IMR-90 (cell line): ENCODE measurements around the gene MMP2. TPM values are rescaled to one million over a fixed set of nuclear protein-coding genes. Genes with fewer than 3 reads are reported as not detected.
A peak's percentile ranks its signal among the peaks of the same experiment; 100 is the strongest.

Experiments used
- ATAC-seq: fragments of 200-7000 bp; cut with Tn5 transposase; 2 replicates; pipeline ENCODE4 v1.9.1; 2020; ENCODE audit warnings: low read depth, mild to moderate bottlenecking, moderate library complexity
- BruUV-seq: library from RNA; stranded (reverse); fragments of 400-500 nt; replicated peaks from 2 replicates; lab custom pipeline; 2021; lab: Mats Ljungman, UMichigan
- CTCF ChIA-PET: fragments of 300-600 bp; formaldehyde crosslinking; extraction: SDS; loops from one replicate; lab custom pipeline; 2021; ENCODE audit warnings: antibody characterized with exemption; lab: Yijun Ruan, JAX
- POLR2A ChIA-PET: fragments of 300-600 bp; sonication (Branson Sonifier 250); formaldehyde crosslinking; loops from one replicate; lab custom pipeline; 2022; ENCODE audit warnings: antibody characterized with exemption; ENCODE audit not compliant: unreplicated experiment; lab: Charles Lee
- DNase-seq: peaks from one replicate; pipeline ENCODE4 v3.0.0; 2013
- H2AFZ ChIP-seq: replicated peaks from 2 replicates; pipeline ENCODE3; 2013; ENCODE audit warnings: low read length, mild to moderate bottlenecking; ENCODE audit not compliant: poor library complexity
- H2AK5ac ChIP-seq: 2 replicates; pipeline ENCODE4 v1.6.1; 2013; ENCODE audit warnings: low read depth, low read length, inconsistent platforms
- H2AK9ac ChIP-seq: replicated peaks from 2 replicates; pipeline ENCODE3; 2013; ENCODE audit warnings: mild to moderate bottlenecking, low read depth, low read length, moderate library complexity; ENCODE audit not compliant: poor library complexity
- H2BK120ac ChIP-seq: 2 replicates; pipeline ENCODE4 v1.6.1; 2013; ENCODE audit warnings: low read depth, low read length, inconsistent platforms
- H2BK15ac ChIP-seq: 3 replicates; pipeline ENCODE4 v1.6.1; 2013; ENCODE audit warnings: low read depth, low read length, inconsistent platforms
- H2BK20ac ChIP-seq: 2 replicates; pipeline ENCODE4 v1.6.1; 2013; ENCODE audit warnings: low read depth, mild to moderate bottlenecking, inconsistent platforms, low read length, moderate library complexity
- H2BK5ac ChIP-seq: 2 replicates; pipeline ENCODE4 v1.6.1; 2013; ENCODE audit warnings: mild to moderate bottlenecking, low read depth, low read length, inconsistent platforms; ENCODE audit not compliant: poor library complexity, severe bottlenecking
- H3K14ac ChIP-seq: replicated peaks from 2 replicates; pipeline ENCODE4 v1.6.1; 2013; ENCODE audit warnings: low read depth, low read length, inconsistent platforms
- H3K18ac ChIP-seq: 2 replicates; pipeline ENCODE4 v1.6.1; 2013; ENCODE audit warnings: low read depth, low read length, control low read depth
- H3K23ac ChIP-seq: 2 replicates; pipeline ENCODE4 v1.6.1; 2013; ENCODE audit warnings: low read depth, low read length, inconsistent platforms
- H3K27ac ChIP-seq: 2 replicates; pipeline ENCODE4 v1.5.1; 2013; ENCODE audit warnings: mild to moderate bottlenecking, control low read depth, low read length; ENCODE audit not compliant: insufficient read depth
- H3K27me3 ChIP-seq: 2 replicates; pipeline ENCODE4 v1.6.1; 2013; ENCODE audit warnings: low read length; ENCODE audit not compliant: control insufficient read depth, insufficient read depth
- H3K36me3 ChIP-seq: 2 replicates; pipeline ENCODE4 v1.6.1; 2013; ENCODE audit warnings: low read length, mixed read lengths; ENCODE audit not compliant: control insufficient read depth, insufficient read depth
- H3K4ac ChIP-seq: 2 replicates; pipeline ENCODE4 v1.6.1; 2013; ENCODE audit warnings: low read depth, low read length, inconsistent platforms
- H3K4me1 ChIP-seq: 2 replicates; pipeline ENCODE4 v1.6.1; 2013; ENCODE audit warnings: low read length, mixed read lengths; ENCODE audit not compliant: control insufficient read depth, insufficient read depth
- H3K4me2 ChIP-seq: 2 replicates; pipeline ENCODE4 v1.6.1; 2013; ENCODE audit warnings: low read depth, mild to moderate bottlenecking, control low read depth, low read length, moderate library complexity
- H3K4me3 ChIP-seq: 2 replicates; pipeline ENCODE4 v1.5.1; 2013; ENCODE audit warnings: low read depth, mild to moderate bottlenecking, control low read depth, low read length, moderate library complexity; ENCODE audit not compliant: insufficient read depth
- H3K56ac ChIP-seq: 2 replicates; pipeline ENCODE4 v1.6.1; 2013; ENCODE audit warnings: low read length, inconsistent platforms; ENCODE audit not compliant: insufficient read depth; ENCODE audit errors: extremely low read depth
- H3K79me1 ChIP-seq, 2 experiments: 2 replicates each; pipeline ENCODE4 v1.6.1; 2013; ENCODE audit warnings: low read length in 2 of 2, inconsistent platforms in 1 of 2, low read depth in 1 of 2
- H3K9ac ChIP-seq: 2 replicates; pipeline ENCODE4 v1.6.1; 2013; ENCODE audit warnings: low read depth, low read length, control low read depth
- H3K9me1 ChIP-seq: 2 replicates; pipeline ENCODE4 v1.6.1; 2013; ENCODE audit warnings: low read length, inconsistent platforms; ENCODE audit not compliant: insufficient read depth
- H3K9me3 ChIP-seq: 2 replicates; pipeline ENCODE4 v1.6.1; 2013; ENCODE audit warnings: low read length; ENCODE audit not compliant: control insufficient read depth, insufficient read depth
- H4K20me1 ChIP-seq: 2 replicates; pipeline ENCODE4 v1.6.1; 2013; ENCODE audit warnings: low read length, inconsistent platforms; ENCODE audit not compliant: insufficient read depth
- H4K5ac ChIP-seq: 2 replicates; pipeline ENCODE4 v1.6.1; 2013; ENCODE audit warnings: mild to moderate bottlenecking, low read depth, low read length, control low read depth
- H4K8ac ChIP-seq, 2 experiments: 2 replicates each; pipeline ENCODE4 v1.6.1; 2013; ENCODE audit warnings: low read depth in 2 of 2, low read length in 2 of 2, control low read depth in 1 of 2, inconsistent platforms in 1 of 2
- H4K91ac ChIP-seq: 2 replicates; pipeline ENCODE4 v1.6.1; 2013; ENCODE audit warnings: low read depth, low read length, inconsistent platforms; ENCODE audit not compliant: insufficient read depth
- BHLHE40 ChIP-seq: fragments of 150-350 bp; IDR thresholded peaks from 2 replicates; pipeline ENCODE4 v1.6.1; 2016; ENCODE audit warnings: mild to moderate bottlenecking, low read depth, low read length
- CHD1 ChIP-seq: IDR thresholded peaks from 2 replicates; pipeline ENCODE4 v1.6.1; 2012; ENCODE audit warnings: low read depth, low read length, improper control_type of control experiment
- FOS ChIP-seq: fragments of 150-350 bp; IDR thresholded peaks from 2 replicates; pipeline ENCODE4 v1.6.1; 2016; ENCODE audit warnings: low read depth, low read length
- MAFK ChIP-seq: IDR thresholded peaks from 2 replicates; pipeline ENCODE4 v1.6.1; 2012; ENCODE audit warnings: low read depth, low read length, improper control_type of control experiment
- MAZ ChIP-seq: IDR thresholded peaks from 2 replicates; pipeline ENCODE4 v1.6.1; 2012; ENCODE audit warnings: low read depth, mild to moderate bottlenecking, low read length, improper control_type of control experiment, moderate library complexity, borderline replicate concordance
- MXI1 ChIP-seq: IDR thresholded peaks from 2 replicates; pipeline ENCODE4 v1.6.1; 2012; ENCODE audit warnings: low read depth, mild to moderate bottlenecking, low read length, moderate library complexity, borderline replicate concordance
- NFE2L2 ChIP-seq: fragments of 150-350 bp; IDR thresholded peaks from 2 replicates; pipeline ENCODE4 v1.6.1; 2016; ENCODE audit warnings: low read depth, mild to moderate bottlenecking, low read length
- POLR2A ChIP-seq: IDR thresholded peaks from 2 replicates; pipeline ENCODE4 v1.6.1; 2012; ENCODE audit warnings: mild to moderate bottlenecking, low read depth, low read length
- RAD21 ChIP-seq: IDR thresholded peaks from 2 replicates; pipeline ENCODE4 v1.6.1; 2012; ENCODE audit warnings: low read length, improper control_type of control experiment
- RFX5 ChIP-seq: IDR thresholded peaks from 2 replicates; pipeline ENCODE4 v1.8.0; 2012; ENCODE audit warnings: low read depth, mild to moderate bottlenecking, low read length, moderate library complexity
- WGBS, 2 experiments: methylation state at CpG; one replicate each; pipeline versions ENCODE4 v1.1.5 to v1.1.7; 2013; ENCODE audit warnings: missing lambda C conversion rate in 2 of 2; ENCODE audit not compliant: insufficient read length in 1 of 2; ENCODE audit errors: extremely low coverage in 2 of 2; 5-methylcytosine and 5-hydroxymethylcytosine counted together
- dilution Hi-C: fragments of 300-500 bp; cut with HindIII; formaldehyde crosslinking; loops from one replicate; pipeline ENCODE4 v1.14.3; 2018; ENCODE audit warnings: low sequenced_read_pairs; ENCODE audit not compliant: unreplicated experiment
- in situ Hi-C: fragments of 300-500 bp; cut with MboI; formaldehyde crosslinking; loops from 3 replicates; pipeline ENCODE4 v1.14.3; 2019; ENCODE audit warnings: low sequenced_read_pairs, inconsistent platforms, mixed read lengths
- intact Hi-C: fragments of 100-400 bp; cut with micrococcal nuclease; formaldehyde crosslinking; loops from 2 replicates; pipeline ENCODE4 v1.10.0; 2022
- polyA plus RNA-seq, 3 experiments: library from polyadenylated mRNA; depleted of rRNA; stranded (reverse); fragments of >200 nt; gene quantifications; 2 replicates each; pipeline ENCODE4 v1.2.3, GENCODE V29; 2012; ENCODE audit warnings: low replicate concordance in 1 of 3
- total RNA-seq: library from RNA; depleted of rRNA; stranded (reverse); fragments of >200 nt; gene quantifications from 2 replicates; pipeline ENCODE4 v1.2.3, GENCODE V29; 2012
- TF ChIP-seq, protein P1 (sequence below): conservative IDR thresholded peaks from 2 replicates; pipeline ENCODE4 v1.5.1; 2012; ENCODE audit warnings: mild to moderate bottlenecking, low read depth, low read length, improper control_type of control experiment

Gene MMP2
- total and polyA plus RNA-seq, 2 of the 4 experiments (the other 2 are of a cell fraction) = 240 to 574 TPM

GRCh38 chr16:55499281-55499680, 20.3 kb downstream of the MMP2 start:
- Histone ChIP-seq H3K9me3 (no peaks in the 10 kb centered on the region), H3K18ac (peak overlapping the region; percentile 15; the same call in 1 of the 2 replicates), H3K14ac (peak overlapping the region; percentile 50; the same call in 1 of the 2 replicates), H3K27me3 (no peaks in the 10 kb centered on the region), H3K9ac (0 out of 2 replicates have a peak overlapping the region, but pooled peaks have one; percentile 30), H3K36me3 (peaks cover 54% of the 10 kb centered on the region), H3K4me2 (no peak overlapping the region), H2AK5ac (peak overlapping the region; percentile 84), H4K91ac (peak overlapping the region; percentile 55), H4K8ac (peak overlapping the region in 1 of 2 experiments; percentile 35; a peak in 2 of 4 replicates), H3K4me1 (peaks cover 39% of the 10 kb centered on the region), H2BK120ac (peak overlapping the region; percentile 35), H4K20me1 (peaks cover 6% of the 10 kb centered on the region), H3K79me1 (peaks cover 0 to 16% of the 10 kb centered on the region in 2 experiments; a peak in 2 of 4 replicates), H2AFZ (no peak overlapping the region), H3K27ac (peak overlapping the region; percentile 57; the same call in 1 of the 2 replicates), H2BK5ac (peak overlapping the region; percentile 44), H2BK20ac (peak overlapping the region; percentile 51), H3K4me3 (no peak overlapping the region), H3K4ac (peak overlapping the region; percentile 74), H3K56ac (peak overlapping the region; percentile 2; the same call in 1 of the 2 replicates), H4K5ac (peak overlapping the region; percentile 27; the same call in 1 of the 2 replicates), H2AK9ac (no peak overlapping the region), H3K9me1 (peaks cover 19% of the 10 kb centered on the region), H3K23ac (peak overlapping the region; percentile 63; the same call in 1 of the 2 replicates), H2BK15ac (peak overlapping the region; percentile 47; the same call in 1 of the 3 replicates)
- in situ Hi-C loops (loop anchor here (25.0 kb wide), 1 partner anchor 863 kb away; no protein-coding TSS in a partner anchor), intact Hi-C loops (no loop called here), dilution Hi-C loops (no loop called here)
- BruUV-seq = no TSS peak
- ChIA-PET CTCF (interaction anchor here (0.6 to 2.4 kb wide), 2 partner anchors 34 to 42 kb away, joined by 3 to 11 read pairs; no protein-coding TSS in a partner anchor), POLR2A (interaction anchor here (1.6 kb wide), 1 partner anchor 19 kb away, joined by 4 read pairs; no protein-coding TSS in a partner anchor)
- no CpG with 5 or more reads among the region's 3 CpGs for WGBS, 2 experiments
- TF ChIP-seq POLR2A = no peak
- TF ChIP-seq CHD1 = no peak
- TF ChIP-seq RAD21 = no peak
- TF ChIP-seq, protein P1, sequence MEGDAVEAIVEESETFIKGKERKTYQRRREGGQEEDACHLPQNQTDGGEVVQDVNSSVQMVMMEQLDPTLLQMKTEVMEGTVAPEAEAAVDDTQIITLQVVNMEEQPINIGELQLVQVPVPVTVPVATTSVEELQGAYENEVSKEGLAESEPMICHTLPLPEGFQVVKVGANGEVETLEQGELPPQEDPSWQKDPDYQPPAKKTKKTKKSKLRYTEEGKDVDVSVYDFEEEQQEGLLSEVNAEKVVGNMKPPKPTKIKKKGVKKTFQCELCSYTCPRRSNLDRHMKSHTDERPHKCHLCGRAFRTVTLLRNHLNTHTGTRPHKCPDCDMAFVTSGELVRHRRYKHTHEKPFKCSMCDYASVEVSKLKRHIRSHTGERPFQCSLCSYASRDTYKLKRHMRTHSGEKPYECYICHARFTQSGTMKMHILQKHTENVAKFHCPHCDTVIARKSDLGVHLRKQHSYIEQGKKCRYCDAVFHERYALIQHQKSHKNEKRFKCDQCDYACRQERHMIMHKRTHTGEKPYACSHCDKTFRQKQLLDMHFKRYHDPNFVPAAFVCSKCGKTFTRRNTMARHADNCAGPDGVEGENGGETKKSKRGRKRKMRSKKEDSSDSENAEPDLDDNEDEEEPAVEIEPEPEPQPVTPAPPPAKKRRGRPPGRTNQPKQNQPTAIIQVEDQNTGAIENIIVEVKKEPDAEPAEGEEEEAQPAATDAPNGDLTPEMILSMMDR = no peak
- no peak for TF ChIP-seq BHLHE40
- no peak for TF ChIP-seq FOS
- TF ChIP-seq NFE2L2 = no peak
- no peak for TF ChIP-seq MAFK
- TF ChIP-seq MXI1 = no peak
- no peak for TF ChIP-seq MAZ
- no peak for TF ChIP-seq RFX5
- no peak for ATAC-seq
- DNase-seq = no peak
